Ureter (tissue), 1 donor: Measurements from ENCODE around the gene CHAF1B. TPM values are rescaled to one million over a fixed set of nuclear protein-coding genes. Genes with fewer than 3 reads are reported as not detected.
"Not testable (repeated sequence)": the region's sequence is repeated elsewhere in the genome, so short reads cannot be mapped to it uniquely, and the experiment has no call there.

Experiments used
- DNase-seq: peaks from one replicate; pipeline ENCODE4 v3.0.0-alpha.2; 2020; ENCODE audit warnings: low spot score
- total RNA-seq: library from RNA; stranded (reverse); gene quantifications from one replicate; pipeline ENCODE4 v1.2.4, GENCODE V29; 2023
- donor health status: DM: yes; HTN: yes; CAD: no.

The CHAF1B gene
- total RNA-seq: 2.4 TPM

GRCh38 chr21:36385233-36386030, at the start of gene CHAF1B:
Gene CHAF1B (plus strand): TSS chr21:36385392. CDS start chr21:36386137, 745 bp downstream.
- DNase-seq: peak; percentile 68

GRCh38 chr21:36337099-36337509, 48.1 kb upstream of the CHAF1B start:
- no peak for DNase-seq

- DNase-seq: no peak
Observed at GRCh38 chr21:36338975-36339374, 46.2 kb upstream of the CHAF1B start.

GRCh38 chr21:36342581-36342980, 42.6 kb upstream of the CHAF1B start:
- DNase-seq: not testable (repeated sequence)

GRCh38 chr21:36344931-36345330, 40.3 kb upstream of the CHAF1B start:
- no peak for DNase-seq

- DNase-seq: no peak
Observed at GRCh38 chr21:36347278-36347961, 37.8 kb upstream of the CHAF1B start.

- DNase-seq: no peak
Observed at GRCh38 chr21:36347962-36348328, 37.2 kb upstream of the CHAF1B start.

GRCh38 chr21:36349315-36349714, 35.9 kb upstream of the CHAF1B start:
- DNase-seq: no peak

- DNase-seq: no peak
Observed at GRCh38 chr21:36350282-36350910, 34.8 kb upstream of the CHAF1B start.

GRCh38 chr21:36354918-36355680, 30.1 kb upstream of the CHAF1B start:
- no peak for DNase-seq

- DNase-seq: no peak
Observed at GRCh38 chr21:36355868-36356267, 29.3 kb upstream of the CHAF1B start.

GRCh38 chr21:36359185-36359584, 26.0 kb upstream of the CHAF1B start:
- no peak for DNase-seq

GRCh38 chr21:36369064-36369685, 16.0 kb upstream of the CHAF1B start:
- DNase-seq: no peak

- DNase-seq: no peak
Observed at GRCh38 chr21:36375994-36376393, 9.2 kb upstream of the CHAF1B start.

- DNase-seq: no peak
Observed at GRCh38 chr21:36377391-36377842, 7.8 kb upstream of the CHAF1B start.

- no peak for DNase-seq
Observed at GRCh38 chr21:36379251-36379650, 5.9 kb upstream of the CHAF1B start.

- no peak for DNase-seq
Observed at GRCh38 chr21:36381841-36382589, 3.2 kb upstream of the CHAF1B start.

- DNase-seq: not testable (repeated sequence)
Observed at GRCh38 chr21:36382722-36383121, 2.5 kb upstream of the CHAF1B start.

- DNase-seq: no peak
Observed at GRCh38 chr21:36384885-36385232, 333 bp upstream of the CHAF1B start.

- DNase-seq: no peak
Observed at GRCh38 chr21:36386031-36386642, 945 bp downstream of the CHAF1B start.
